Large intestine (tissue), 3 donors: ENCODE results near the gene RAPGEF2. TPM values are rescaled to one million over a fixed set of nuclear protein-coding genes. Genes with fewer than 3 reads are reported as not detected.
"Not testable (repeated sequence)": the region's sequence is repeated elsewhere in the genome, so short reads cannot be mapped to it uniquely, and the experiment has no call there.

Experiments used
- DNase-seq, 2 donors: peaks; one replicate each; pipeline versions ENCODE4 v3.0.0 to v3.0.0-alpha.2; 2013
- H3K27ac ChIP-seq: one replicate; pipeline ENCODE4 v1.5.1; 2013; ENCODE audit warnings: low read length
- H3K27me3 ChIP-seq: 2 replicates; pipeline ENCODE4 v1.6.1; 2013; ENCODE audit warnings: low read length; ENCODE audit not compliant: control insufficient read depth, insufficient read depth
- H3K36me3 ChIP-seq: 2 replicates; pipeline ENCODE4 v1.6.1; 2013; ENCODE audit warnings: low read length; ENCODE audit not compliant: control insufficient read depth, insufficient read depth
- H3K4me1 ChIP-seq: one replicate; pipeline ENCODE4 v1.6.1; 2013; ENCODE audit warnings: low read length; ENCODE audit not compliant: control insufficient read depth, insufficient read depth
- H3K4me3 ChIP-seq: one replicate; pipeline ENCODE4 v1.5.1; 2013; ENCODE audit warnings: low read length
- H3K9me3 ChIP-seq: one replicate; pipeline ENCODE4 v1.6.1; 2013; ENCODE audit warnings: mild to moderate bottlenecking, low read depth, low read length, moderate library complexity; ENCODE audit not compliant: control insufficient read depth
- WGBS: methylation state at CpG from one replicate; pipeline ENCODE4 v1.1.5; 2013; ENCODE audit warnings: low lambda C conversion rate; ENCODE audit not compliant: insufficient coverage; 5-methylcytosine and 5-hydroxymethylcytosine counted together
- polyA plus RNA-seq: library from polyadenylated mRNA; unstranded; fragments of 120-200 nt; gene quantifications from one replicate; pipeline ENCODE4 v1.2.1, GENCODE V29; 2013

The RAPGEF2 gene
- polyA plus RNA-seq, 1 donor, result 43.4 TPM

DNA sequence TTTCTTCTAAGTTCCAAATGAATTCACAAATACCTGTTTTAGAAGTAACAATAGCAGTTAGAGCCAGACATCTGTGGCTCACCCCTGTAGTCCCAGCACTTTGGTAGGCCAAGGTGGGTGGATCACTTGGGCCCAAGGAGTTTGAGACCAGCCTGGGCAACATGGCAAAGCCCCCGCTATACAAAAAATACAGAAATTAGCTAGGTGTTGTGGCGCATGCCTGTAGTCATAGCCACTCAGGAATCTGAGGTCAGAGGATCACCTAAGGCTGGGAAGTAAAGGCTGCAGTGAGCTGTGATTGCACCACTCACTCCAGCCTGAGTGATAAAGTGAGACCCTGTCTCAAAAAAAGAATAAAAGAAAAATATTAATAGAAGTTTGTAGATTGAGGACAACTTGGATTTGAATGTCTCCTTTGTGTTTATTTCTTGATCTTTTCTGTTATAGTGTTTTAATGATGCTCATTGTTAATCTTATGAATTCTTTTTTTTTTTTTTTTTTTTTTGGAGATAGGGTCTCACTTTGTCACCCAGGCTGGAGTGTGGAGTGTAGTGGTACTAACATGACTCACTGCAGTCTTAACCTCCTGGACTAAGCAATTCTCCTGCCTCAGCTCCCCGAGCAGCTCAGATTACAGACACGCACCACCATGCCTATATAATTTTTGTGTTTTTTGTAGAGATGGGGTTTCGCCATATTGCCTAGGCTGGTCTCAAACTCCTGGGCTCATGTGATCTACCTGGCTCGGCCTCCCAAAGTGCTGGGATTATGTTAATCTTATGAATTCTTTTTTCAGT is 30.7 kb upstream of the RAPGEF2 start:
- no CpG with 5 or more reads among the region's 6 CpGs for WGBS
- Histone ChIP-seq H3K4me1 (peaks cover 7% of the 10 kb centered on the region), H3K9me3 (no peaks in the 10 kb centered on the region), H3K36me3 (no peaks in the 10 kb centered on the region), H3K27ac (peak overlapping the region; percentile 75), H3K27me3 (no peaks in the 10 kb centered on the region), H3K4me3 (no peak overlapping the region)
- peak in 1 of 2 donors; percentile 7 for DNase-seq

DNA sequence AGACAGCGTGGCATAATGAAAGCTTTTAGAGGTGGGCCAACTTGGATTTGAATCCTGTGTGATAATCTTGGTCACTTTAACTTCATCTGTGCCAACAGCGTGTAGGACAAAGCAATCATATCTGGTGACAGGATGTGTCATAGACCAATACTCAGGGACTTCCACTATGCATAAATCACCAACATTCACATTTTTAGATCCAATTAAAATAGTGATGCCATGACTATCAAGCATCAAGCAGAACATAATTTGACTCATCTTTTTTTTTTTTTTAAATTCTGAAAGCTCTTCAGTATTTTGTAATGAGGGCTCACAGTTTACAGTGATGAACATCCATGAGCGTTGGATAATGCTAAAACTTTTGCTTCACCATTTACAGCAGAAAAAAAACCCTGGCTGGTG is 27.3 kb upstream of the RAPGEF2 start:
- Histone ChIP-seq H3K4me3 (no peak overlapping the region), H3K27ac (no peak overlapping the region), H3K36me3 (no peaks in the 10 kb centered on the region), H3K27me3 (no peaks in the 10 kb centered on the region), H3K9me3 (no peaks in the 10 kb centered on the region), H3K4me1 (peaks cover 7% of the 10 kb centered on the region)
- WGBS, result 100% methylated on average over 1 of the region's 3 CpGs
- no peak for DNase-seq

DNA sequence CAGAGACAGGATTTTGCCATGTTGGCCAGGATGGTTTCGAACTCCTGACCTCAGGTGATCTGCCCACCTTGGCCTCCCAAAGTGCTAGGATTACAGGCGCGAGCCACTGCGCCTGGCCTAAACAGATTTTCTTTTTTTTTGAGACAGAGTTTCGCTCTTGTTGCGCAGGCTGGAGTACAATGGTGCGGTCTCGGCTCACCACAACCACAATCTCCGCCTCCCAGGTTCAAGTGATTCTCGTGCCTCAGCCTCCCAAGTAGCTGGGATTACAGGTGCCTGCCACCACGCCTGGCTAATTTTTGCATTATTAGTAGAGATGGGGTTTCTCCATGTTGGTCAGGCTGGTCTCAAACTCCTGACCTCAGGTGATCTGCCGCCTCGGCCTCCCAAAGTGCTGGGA is 25.9 kb upstream of the RAPGEF2 start:
- not testable (repeated sequence) for H3K27ac ChIP-seq, DNase-seq, H3K27me3 ChIP-seq, H3K36me3 ChIP-seq, H3K4me3 ChIP-seq, H3K4me1 ChIP-seq, H3K9me3 ChIP-seq
- no CpG with 5 or more reads among the region's 13 CpGs for WGBS

DNA sequence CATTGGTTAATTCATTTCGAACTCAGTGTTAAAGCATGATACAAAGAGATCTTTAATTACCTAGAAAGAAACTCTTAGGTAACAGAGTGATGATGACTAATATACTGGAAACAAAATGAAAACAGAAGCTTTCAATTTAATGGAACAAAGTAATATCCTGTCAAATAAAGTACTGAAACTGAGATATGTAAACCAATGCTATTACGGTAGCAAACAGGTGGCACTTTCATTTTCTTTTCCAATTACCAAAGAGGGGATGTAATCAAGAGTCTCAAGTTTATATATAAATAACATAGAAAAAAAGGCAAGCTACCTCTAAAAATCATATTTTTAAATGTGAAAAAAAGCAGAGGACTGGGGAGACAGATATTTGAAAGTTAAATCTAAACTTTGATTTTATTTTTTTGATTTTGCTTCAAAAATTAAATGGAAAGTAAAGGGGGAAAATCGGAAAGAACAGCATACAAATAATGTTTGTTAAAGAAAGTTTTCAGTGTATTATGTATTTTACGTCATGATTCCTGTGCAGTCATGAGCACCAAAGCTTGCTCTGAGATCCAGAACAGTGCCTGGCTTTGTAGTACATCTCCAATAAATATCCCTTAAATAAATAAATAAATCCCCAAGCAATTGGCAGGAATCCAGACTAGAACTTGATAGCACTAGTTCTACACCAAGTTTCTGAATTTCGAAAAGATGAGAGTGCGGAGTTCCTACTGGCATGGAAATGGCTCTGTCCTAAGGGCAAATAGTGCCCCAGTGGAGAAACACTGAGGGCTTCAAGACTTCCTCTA is 25.0 kb upstream of the RAPGEF2 start:
- Histone ChIP-seq H3K4me1 (no peaks in the 10 kb centered on the region), H3K36me3 (no peaks in the 10 kb centered on the region), H3K9me3 (no peaks in the 10 kb centered on the region), H3K4me3 (no peak overlapping the region), H3K27me3 (no peaks in the 10 kb centered on the region), H3K27ac (no peak overlapping the region)
- WGBS, result 82% methylated on average over 6 of the region's 6 CpGs
- DNase-seq, result no peak

DNA sequence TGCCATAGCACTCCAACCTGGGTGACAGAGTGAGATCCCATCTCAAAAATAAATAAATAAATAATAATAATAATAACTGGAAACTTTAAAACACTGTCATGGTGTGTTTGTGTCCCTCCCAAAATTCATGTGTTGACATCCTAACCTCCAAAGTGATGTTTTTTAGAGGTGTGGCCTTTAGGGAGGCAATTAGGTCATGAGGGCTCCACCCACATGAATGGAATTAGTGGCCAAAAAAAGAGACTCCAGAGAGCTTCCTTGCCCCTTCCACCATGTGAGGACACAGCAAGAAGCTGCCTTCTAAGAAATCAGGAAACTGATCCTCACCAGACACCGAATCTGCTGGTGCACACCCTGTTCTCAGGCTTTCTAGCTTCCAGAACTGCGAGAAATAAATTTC is 23.8 kb upstream of the RAPGEF2 start:
- H3K9me3 ChIP-seq, result no peaks in the 10 kb centered on the region
- H3K4me3 ChIP-seq, result no peak overlapping the region
- no peak for DNase-seq
- H3K4me1 ChIP-seq, result no peaks in the 10 kb centered on the region
- WGBS, result no CpG with 5 or more reads among the region's 2 CpGs
- H3K27ac ChIP-seq, result no peak overlapping the region
- no peaks in the 10 kb centered on the region for H3K27me3 ChIP-seq
- H3K36me3 ChIP-seq, result no peaks in the 10 kb centered on the region

DNA sequence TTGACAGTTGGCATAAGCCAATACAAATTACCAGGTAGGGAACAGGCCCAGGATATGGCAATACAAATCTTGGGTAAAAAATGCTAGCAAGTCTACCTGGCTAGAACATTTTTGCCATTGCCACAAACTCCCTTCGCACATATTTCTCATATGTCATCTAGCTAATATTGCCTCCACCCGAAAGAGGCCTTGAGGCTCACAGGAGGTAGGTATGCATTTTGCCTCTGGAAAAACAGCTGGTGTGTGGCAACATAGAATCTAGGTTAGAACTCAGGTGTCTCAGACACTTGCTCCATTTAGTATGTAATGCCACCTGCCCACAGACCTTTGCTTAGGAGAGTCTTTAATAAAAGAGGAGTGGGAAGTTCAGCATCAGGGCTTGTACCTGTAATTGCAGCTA is 16.3 kb upstream of the RAPGEF2 start:
- no peaks in the 10 kb centered on the region for H3K4me1 ChIP-seq
- WGBS, result no CpG with 5 or more reads among the region's 2 CpGs

DNA sequence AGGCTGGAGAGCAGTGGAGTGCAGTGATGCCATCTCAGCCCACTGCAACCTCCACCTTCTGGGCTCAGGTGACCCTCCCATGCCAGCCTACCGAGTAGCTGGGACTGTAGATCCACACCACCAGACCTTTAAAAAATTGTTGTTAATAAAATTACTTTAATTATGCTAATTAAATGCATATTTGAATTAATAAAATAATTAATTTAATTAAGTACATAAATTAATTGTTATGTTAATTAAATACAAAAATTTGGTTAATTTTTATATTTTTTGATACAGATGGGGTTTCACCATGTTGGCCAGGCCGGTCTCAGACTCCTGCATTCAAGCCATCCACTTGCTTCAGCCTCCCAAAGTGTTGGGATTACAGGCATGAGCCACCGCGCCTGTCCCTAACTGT is 12.6 kb upstream of the RAPGEF2 start:
- no peaks in the 10 kb centered on the region for H3K36me3 ChIP-seq
- DNase-seq, result no peak
- WGBS, result 100% methylated on average over 1 of the region's 4 CpGs
- H3K4me1 ChIP-seq, result no peaks in the 10 kb centered on the region
- H3K4me3 ChIP-seq, result no peak overlapping the region
- no peak overlapping the region for H3K27ac ChIP-seq
- no peaks in the 10 kb centered on the region for H3K9me3 ChIP-seq
- no peaks in the 10 kb centered on the region for H3K27me3 ChIP-seq

More for the DNA sequence above, 16.3 kb upstream of the RAPGEF2 start:
- no peaks in the 10 kb centered on the region for H3K36me3 ChIP-seq
- H3K27ac ChIP-seq, result no peak overlapping the region
- H3K9me3 ChIP-seq, result no peaks in the 10 kb centered on the region
- H3K4me3 ChIP-seq, result no peak overlapping the region
- no peak for DNase-seq
- H3K27me3 ChIP-seq, result no peaks in the 10 kb centered on the region

DNA sequence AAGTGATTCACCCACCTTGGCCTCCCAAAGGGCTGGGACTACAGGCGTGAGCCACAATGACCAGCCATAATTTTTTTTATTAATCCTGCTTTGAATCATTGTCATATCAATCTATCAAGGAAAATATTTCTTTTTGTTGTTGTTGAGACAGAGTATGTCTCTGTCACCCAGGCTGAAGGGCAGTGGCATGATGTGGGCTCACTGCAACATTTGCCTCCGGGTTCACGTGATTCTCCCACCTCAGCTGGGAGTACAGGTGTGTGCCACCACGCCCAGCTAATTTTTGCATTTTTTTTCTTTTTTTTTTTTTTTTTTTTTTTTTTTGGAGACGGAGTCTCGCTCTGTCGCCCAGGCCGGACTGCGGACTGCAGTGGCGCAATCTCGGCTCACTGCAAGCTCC is 8.7 kb upstream of the RAPGEF2 start:
- not testable (repeated sequence) for H3K4me1 ChIP-seq, H3K36me3 ChIP-seq, DNase-seq, H3K9me3 ChIP-seq, H3K27ac ChIP-seq, H3K4me3 ChIP-seq, H3K27me3 ChIP-seq
- 90% methylated on average over 2 of the region's 11 CpGs for WGBS

DNA sequence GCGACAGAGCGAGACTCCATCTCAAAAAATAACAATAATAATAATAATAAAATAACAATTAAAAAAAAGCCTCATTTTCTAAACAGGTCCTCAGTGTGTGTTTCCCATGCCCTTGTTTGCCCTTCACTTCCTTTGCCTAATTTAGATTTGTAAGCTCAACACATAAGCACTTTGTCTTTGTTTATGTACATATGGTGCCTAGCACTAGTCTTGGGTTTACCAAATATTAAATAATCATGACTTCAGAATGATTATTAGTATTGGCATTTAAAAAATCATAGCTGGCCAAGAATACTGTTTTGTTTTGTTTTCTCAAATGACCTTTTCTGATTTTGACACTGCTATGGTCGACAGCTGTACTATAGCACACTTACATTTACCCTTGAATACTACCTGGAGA is 6.4 kb upstream of the RAPGEF2 start:
- DNase-seq, result no peak
- Histone ChIP-seq H3K27ac (no peak overlapping the region), H3K27me3 (peaks cover 2% of the 10 kb centered on the region), H3K4me1 (no peaks in the 10 kb centered on the region), H3K9me3 (no peaks in the 10 kb centered on the region), H3K36me3 (no peaks in the 10 kb centered on the region), H3K4me3 (no peak overlapping the region)
- WGBS, result no CpG with 5 or more reads among the region's 3 CpGs

DNA sequence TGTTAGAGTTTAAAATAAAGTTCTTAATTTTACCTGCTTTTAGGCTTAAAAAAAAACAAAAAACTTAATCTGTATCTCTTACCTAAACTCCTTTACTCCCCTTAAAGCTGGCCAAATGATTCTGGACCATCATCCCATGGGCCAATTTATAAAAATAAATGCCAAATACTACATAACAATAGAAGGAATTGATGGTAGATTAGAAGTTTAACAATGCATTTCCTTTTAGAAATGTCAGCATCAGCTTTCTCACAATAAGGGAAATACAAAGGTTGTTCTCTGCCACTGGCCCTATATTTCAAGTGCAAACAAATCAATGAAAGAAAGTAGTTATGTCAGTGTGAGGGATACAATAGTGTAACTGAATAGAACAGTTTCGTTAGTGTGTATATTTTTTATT is 5.7 kb upstream of the RAPGEF2 start:
- H3K27me3 ChIP-seq, result peaks cover 5% of the 10 kb centered on the region
- no peak overlapping the region for H3K4me3 ChIP-seq
- 100% methylated on average over 1 of the region's 1 CpG for WGBS
- no peak overlapping the region for H3K27ac ChIP-seq
- peaks cover 2% of the 10 kb centered on the region for H3K4me1 ChIP-seq
- H3K36me3 ChIP-seq, result no peaks in the 10 kb centered on the region
- no peak for DNase-seq
- H3K9me3 ChIP-seq, result no peaks in the 10 kb centered on the region
